ENCODE measurements around the gene MUSTN1. TPM values are rescaled to one million over a fixed set of nuclear protein-coding genes. Genes with fewer than 3 reads are reported as not detected.

Gene MUSTN1
- total RNA-seq, 1 donor = 1.4 TPM

GRCh38 chr3:52843881-52844280 lies 9.1 kb upstream of the MUSTN1 start:
- Histone ChIP-seq H3K4me1 (ENCODE audit: insufficient read depth, low read length) (peaks cover 6% of the 10 kb centered on the region), H3K36me3 (ENCODE audit: insufficient read depth, low read length) (peaks cover 13% of the 10 kb centered on the region), H3K9me3 (ENCODE audit: low read depth, low read length) (no peaks in the 10 kb centered on the region), H3K79me2 (ENCODE audit: insufficient read depth, low read length) (no peaks in the 10 kb centered on the region), H4K20me1 (ENCODE audit: insufficient read depth, low read length) (peaks cover 6% of the 10 kb centered on the region), H2AFZ (ENCODE audit: low read length) (no peak overlapping the region), H3K4me3 (ENCODE audit: insufficient read depth, low read length) (no peak overlapping the region), H3K4me2 (ENCODE audit: insufficient read depth, low read length) (no peak overlapping the region), H3K27ac (ENCODE audit: low read depth, low read length) (no peak overlapping the region), H3K27me3 (ENCODE audit: insufficient read depth, low read length) (no peaks in the 10 kb centered on the region)
- DNase-seq (ENCODE audit: insufficient read length, low spot score, missing footprints) = peak; percentile 47
- TF ChIP-seq CTCF (IDR thresholded peaks at IDR 0.05; ENCODE audit: extremely low read depth, low read depth, low read length) = no peak

GRCh38 chr3:52843108-52843865 lies 8.5 kb upstream of the MUSTN1 start:
- Histone ChIP-seq H3K4me1 (ENCODE audit: insufficient read depth, low read length) (peaks cover 4% of the 10 kb centered on the region), H3K79me2 (ENCODE audit: insufficient read depth, low read length) (no peaks in the 10 kb centered on the region), H3K36me3 (ENCODE audit: insufficient read depth, low read length) (peaks cover 13% of the 10 kb centered on the region), H3K4me2 (ENCODE audit: insufficient read depth, low read length) (no peak overlapping the region), H3K27ac (ENCODE audit: low read depth, low read length) (no peak overlapping the region), H4K20me1 (ENCODE audit: insufficient read depth, low read length) (peaks cover 3% of the 10 kb centered on the region), H3K4me3 (ENCODE audit: insufficient read depth, low read length) (no peak overlapping the region), H2AFZ (ENCODE audit: low read length) (no peak overlapping the region), H3K9me3 (ENCODE audit: low read depth, low read length) (no peaks in the 10 kb centered on the region), H3K27me3 (ENCODE audit: insufficient read depth, low read length) (no peaks in the 10 kb centered on the region)
- peak; percentile 18 for DNase-seq (ENCODE audit: insufficient read length, low spot score, missing footprints)
- no peak for TF ChIP-seq CTCF (IDR thresholded peaks at IDR 0.05; ENCODE audit: extremely low read depth, low read depth, low read length)

- Histone ChIP-seq H3K4me2 (ENCODE audit: insufficient read depth, low read length) (no peak overlapping the region), H3K27ac (ENCODE audit: low read depth, low read length) (no peak overlapping the region), H3K9me3 (ENCODE audit: low read depth, low read length) (no peaks in the 10 kb centered on the region), H3K4me1 (ENCODE audit: insufficient read depth, low read length) (peaks cover 4% of the 10 kb centered on the region), H3K4me3 (ENCODE audit: insufficient read depth, low read length) (no peak overlapping the region), H3K79me2 (ENCODE audit: insufficient read depth, low read length) (no peaks in the 10 kb centered on the region), H2AFZ (ENCODE audit: low read length) (no peak overlapping the region), H4K20me1 (ENCODE audit: insufficient read depth, low read length) (peaks cover 1% of the 10 kb centered on the region), H3K36me3 (ENCODE audit: insufficient read depth, low read length) (peaks cover 11% of the 10 kb centered on the region), H3K27me3 (ENCODE audit: insufficient read depth, low read length) (no peaks in the 10 kb centered on the region)
- DNase-seq (ENCODE audit: insufficient read length, low spot score, missing footprints) = no peak
- TF ChIP-seq CTCF (IDR thresholded peaks at IDR 0.05; ENCODE audit: extremely low read depth, low read depth, low read length) = no peak
Observed at GRCh38 chr3:52842424-52842823, 7.6 kb upstream of the MUSTN1 start.

- Histone ChIP-seq H4K20me1 (ENCODE audit: insufficient read depth, low read length) (peaks cover 4% of the 10 kb centered on the region), H3K36me3 (ENCODE audit: insufficient read depth, low read length) (peaks cover 7% of the 10 kb centered on the region), H3K9me3 (ENCODE audit: low read depth, low read length) (no peaks in the 10 kb centered on the region), H3K27me3 (ENCODE audit: insufficient read depth, low read length) (no peaks in the 10 kb centered on the region), H3K4me2 (ENCODE audit: insufficient read depth, low read length) (no peak overlapping the region), H3K4me1 (ENCODE audit: insufficient read depth, low read length) (peaks cover 4% of the 10 kb centered on the region), H3K4me3 (ENCODE audit: insufficient read depth, low read length) (no peak overlapping the region), H3K79me2 (ENCODE audit: insufficient read depth, low read length) (no peaks in the 10 kb centered on the region), H3K27ac (ENCODE audit: low read depth, low read length) (no peak overlapping the region), H2AFZ (ENCODE audit: low read length) (no peak overlapping the region)
- DNase-seq (ENCODE audit: insufficient read length, low spot score, missing footprints) = no peak
- no peak for TF ChIP-seq CTCF (IDR thresholded peaks at IDR 0.05; ENCODE audit: extremely low read depth, low read depth, low read length)
Observed at GRCh38 chr3:52841981-52842340, 7.1 kb upstream of the MUSTN1 start.

Measured in osteoblast (primary cell).